K562 (cell line): ENCODE measurements around the gene DVL2. TPM values are rescaled to one million over a fixed set of nuclear protein-coding genes. Genes with fewer than 3 reads are reported as not detected.

Experiments used
- BRCA1 ChIP-seq, 2 experiments: fragments of 450-650 bp in 1 of 2; sonication (generic) in 1 of 2; formaldehyde crosslinking in 1 of 2; IDR thresholded peaks; 2 replicates each; pipeline versions ENCODE4 v1.5.0 to v1.6.1; 2017 to 2020; ENCODE audit warnings: mild to moderate bottlenecking in 1 of 2, missing genetic modification reagents in 1 of 2
- CBX8 ChIP-seq: fragments of 200-600 bp; sonication (generic); IDR thresholded peaks from 2 replicates; pipeline ENCODE4 v1.6.1; 2012; ENCODE audit warnings: borderline replicate concordance, mixed run types, low read depth, mild to moderate bottlenecking, moderate library complexity, mixed read lengths, low read length, control low read depth, inconsistent platforms; ENCODE audit not compliant: poor library complexity, severe bottlenecking; ENCODE audit errors: extremely low read depth
- KDM5B ChIP-seq: fragments of 200-600 bp; sonication (generic); IDR thresholded peaks from 2 replicates; pipeline ENCODE4 v1.6.1; 2012; ENCODE audit warnings: low read depth, mild to moderate bottlenecking, moderate library complexity, low read length, control low read depth, inconsistent platforms; ENCODE audit not compliant: insufficient replicate concordance
- SAFB ChIP-seq: fragments of 200-400 bp; formaldehyde crosslinking; IDR thresholded peaks from 2 replicates; pipeline ENCODE4 v1.6.1; 2017; ENCODE audit warnings: low read depth, low read length, borderline replicate concordance
- TAL1 ChIP-seq: fragments of 450-650 bp; IDR thresholded peaks from 2 replicates; pipeline ENCODE4 v1.6.1; 2016; ENCODE audit warnings: mild to moderate bottlenecking
- TRIM25 ChIP-seq: fragments of 450-650 bp; IDR thresholded peaks from 2 replicates; pipeline ENCODE4 v1.7.0; 2016; ENCODE audit warnings: borderline replicate concordance
- ZNF121 ChIP-seq: sonication (generic); formaldehyde crosslinking; conservative IDR thresholded peaks from 2 replicates; pipeline ENCODE4 v1.8.0; 2022; ENCODE audit warnings: missing genetic modification reagents
- ZNF282 ChIP-seq: sonication (generic); formaldehyde crosslinking; IDR thresholded peaks from 2 replicates; pipeline ENCODE4 v1.8.1; 2023; ENCODE audit warnings: missing genetic modification reagents
- ZNF639 ChIP-seq, 2 experiments: fragments of 200-800 bp in 1 of 2; sonication (Bioruptor generic) in 1 of 2; sonication (generic) in 1 of 2; formaldehyde crosslinking in 1 of 2; IDR thresholded peaks in 1 of 2; conservative IDR thresholded peaks in 1 of 2; 2 replicates each; pipeline versions ENCODE4 v1.5.0 to v1.6.1; 2016 to 2020; ENCODE audit warnings: missing compliant biosample characterization in 1 of 2, missing genetic modification characterization in 1 of 2, missing genetic modification reagents in 1 of 2
- polyA plus RNA-seq, 8 experiments: library from polyadenylated mRNA; depleted of rRNA in 4 of 8; stranded (reverse) in 5 of 8; unstranded in 3 of 8; fragments of >200 nt; fragmentation: Nextera tagmentation in 2 of 8; fragmentation: Illumina TruSeq in 1 of 8; extraction: Ambion mirVana in 2 of 8; extraction: Trizol in 1 of 8; gene quantifications; 2 replicates each; pipeline versions ENCODE4 v1.2.1 to v1.2.3, GENCODE V29; 2011 to 2014; ENCODE audit warnings: inconsistent platforms in 1 of 8, missing spikeins in 1 of 8
- total RNA-seq, 7 experiments: library from RNA; depleted of rRNA in 6 of 7; stranded (reverse); fragments of >200 nt in 6 of 7; fragmentation: Illumina TruSeq in 2 of 7; extraction: Trizol in 2 of 7; gene quantifications; 2 replicates each; pipeline versions ENCODE4 v1.2.1 to v1.2.3, GENCODE V29; 2011 to 2021; ENCODE audit warnings: low replicate concordance in 1 of 7
- TF ChIP-seq, protein P1 (sequence below): fragments of 450-650 bp; IDR thresholded peaks from 2 replicates; pipeline ENCODE4 v1.6.1; 2016; ENCODE audit warnings: low read depth, mild to moderate bottlenecking, moderate library complexity

Gene DVL2
- total and polyA plus RNA-seq, 9 of the 15 experiments (the other 6 are each of a cell fraction or from before 2014, with no cell fraction given), result 1.3 to 49.5 (median 24.3) TPM

GRCh38 chr17:7184091-7184488, 50.2 kb downstream of the DVL2 start (continued):
- TF ChIP-seq BRCA1 (IDR thresholded peaks at IDR 0.05) (no peak), BRCA1 (CRISPR knock-in tag; IDR thresholded peaks at IDR 0.05) (no peak), SAFB (no peak), TAL1 (no peak), KDM5B (no peak), CBX8 (no peak), ZNF121 (CRISPR knock-in tag) (no peak), TRIM25 (no peak), ZNF282 (no peak), ZNF639 (CRISPR knock-in tag; conservative IDR thresholded peaks at IDR 0.05 in 1 of 2, IDR thresholded peaks at IDR 0.05 in 1 of 2) (no peak)
- TF ChIP-seq, protein P1, sequence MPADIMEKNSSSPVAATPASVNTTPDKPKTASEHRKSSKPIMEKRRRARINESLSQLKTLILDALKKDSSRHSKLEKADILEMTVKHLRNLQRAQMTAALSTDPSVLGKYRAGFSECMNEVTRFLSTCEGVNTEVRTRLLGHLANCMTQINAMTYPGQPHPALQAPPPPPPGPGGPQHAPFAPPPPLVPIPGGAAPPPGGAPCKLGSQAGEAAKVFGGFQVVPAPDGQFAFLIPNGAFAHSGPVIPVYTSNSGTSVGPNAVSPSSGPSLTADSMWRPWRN, result no peak
- TF ChIP-seq, all 486 proteins: peak for 0
